Measurements from ENCODE around the gene BRD9. TPM values are rescaled to one million over a fixed set of nuclear protein-coding genes. Genes with fewer than 3 reads are reported as not detected.

BRD9 gene
- total and polyA plus RNA-seq, 2 of the 4 experiments (the other 2 are of a cell fraction): 22.0 to 43.4 TPM

- Histone ChIP-seq H2BK120ac (ENCODE audit: low read depth, low read length) (no peak overlapping the region), H2BK20ac (ENCODE audit: low read depth, low read length) (no peak overlapping the region), H3K27ac (ENCODE audit: insufficient read depth, low read length) (no peak overlapping the region), H3K9me1 (ENCODE audit: insufficient read depth, low read length) (no peaks in the 10 kb centered on the region; the same call in 1 of the 2 replicates), H2BK5ac (ENCODE audit: low read depth, low read length, poor library complexity, severe bottlenecking) (no peak overlapping the region), H4K8ac (ENCODE audit: low read depth in 2 of 2, low read length in 2 of 2) (no peak overlapping the region), H2AK5ac (ENCODE audit: low read depth, low read length) (no peak overlapping the region), H3K18ac (ENCODE audit: low read depth, low read length) (no peak overlapping the region), H4K5ac (ENCODE audit: low read depth, low read length) (no peak overlapping the region), H2BK15ac (ENCODE audit: low read depth, low read length) (no peak overlapping the region), H3K36me3 (ENCODE audit: control insufficient read depth, insufficient read depth, low read length) (peaks cover 11% of the 10 kb centered on the region), H3K56ac (ENCODE audit: extremely low read depth, insufficient read depth, low read length) (no peak overlapping the region), H2AFZ (replicated peaks; ENCODE audit: low read length, poor library complexity) (no peak overlapping the region), H3K4me1 (ENCODE audit: control insufficient read depth, insufficient read depth, low read length) (0 out of 2 replicates have a peak, but pooled peaks cover 3% of the 10 kb centered on the region), H3K9me3 (ENCODE audit: control insufficient read depth, insufficient read depth, low read length) (no peaks in the 10 kb centered on the region), H2AK9ac (replicated peaks; ENCODE audit: low read depth, low read length, poor library complexity) (peak overlapping the region; percentile 17), H3K9ac (ENCODE audit: low read depth, low read length) (no peak overlapping the region), H3K4me2 (ENCODE audit: low read depth, low read length) (no peak overlapping the region), H3K4ac (ENCODE audit: low read depth, low read length) (no peak overlapping the region), H3K27me3 (ENCODE audit: control insufficient read depth, insufficient read depth, low read length) (no peaks in the 10 kb centered on the region), H3K23ac (ENCODE audit: low read depth, low read length) (no peak overlapping the region), H4K20me1 (ENCODE audit: insufficient read depth, low read length) (no peaks in the 10 kb centered on the region), H3K4me3 (ENCODE audit: insufficient read depth, low read depth, low read length) (no peak overlapping the region), H3K14ac (replicated peaks; ENCODE audit: low read depth, low read length) (no peak overlapping the region), H4K91ac (ENCODE audit: insufficient read depth, low read depth, low read length) (no peak overlapping the region), H3K79me1 (ENCODE audit: low read depth in 1 of 2, low read length in 2 of 2) (peaks cover 5% of the 10 kb centered on the region in 2 experiments; a peak in 2 of 4 replicates)
- ATAC-seq (ENCODE audit: low read depth) (peak; percentile 41), DNase-seq (peak; percentile 20)
- whole genome bisulfite sequencing, 2 experiments (ENCODE audit: extremely low coverage in 2 of 2, insufficient read length in 1 of 2): no CpG with 5 or more reads among the region's 14 CpGs
- intact Hi-C loops (cut with micrococcal nuclease): no loop called here
- POLR2A ChIA-PET (ENCODE audit: unreplicated experiment): no interaction called here
- BruUV-seq (replicated peaks): no TSS peak
- in situ Hi-C loops (cut with MboI; ENCODE audit: low sequenced_read_pairs): no loop called here
- CTCF ChIA-PET: interaction anchor here (1.0 kb wide), 1 partner anchor 251 kb away, joined by 3 read pairs; no protein-coding TSS in a partner anchor
- dilution Hi-C loops (cut with HindIII; ENCODE audit: low sequenced_read_pairs, unreplicated experiment): no loop called here
- TF ChIP-seq BHLHE40 (IDR thresholded peaks at IDR 0.05; ENCODE audit: low read depth, low read length) (no peak), MAFK (IDR thresholded peaks at IDR 0.05; ENCODE audit: low read depth, low read length) (no peak), MXI1 (IDR thresholded peaks at IDR 0.05; ENCODE audit: borderline replicate concordance, low read depth, low read length) (no peak), POLR2A (IDR thresholded peaks at IDR 0.05; ENCODE audit: low read depth, low read length) (no peak), RCOR1 (IDR thresholded peaks at IDR 0.05; ENCODE audit: insufficient replicate concordance, low read length) (no peak), MAZ (IDR thresholded peaks at IDR 0.05; ENCODE audit: borderline replicate concordance, low read depth, low read length) (no peak), RFX5 (IDR thresholded peaks at IDR 0.05; ENCODE audit: low read depth, low read length) (no peak), NFE2L2 (IDR thresholded peaks at IDR 0.05; ENCODE audit: low read depth, low read length) (no peak), CHD1 (IDR thresholded peaks at IDR 0.05; ENCODE audit: low read depth, low read length) (no peak), SMC3 (IDR thresholded peaks at IDR 0.05; ENCODE audit: low read depth, low read length) (no peak), USF2 (IDR thresholded peaks at IDR 0.05; ENCODE audit: low read depth, low read length) (no peak), RAD21 (IDR thresholded peaks at IDR 0.05; ENCODE audit: low read length) (no peak), FOS (IDR thresholded peaks at IDR 0.05; ENCODE audit: low read depth, low read length) (no peak)
- TF ChIP-seq, protein P1, sequence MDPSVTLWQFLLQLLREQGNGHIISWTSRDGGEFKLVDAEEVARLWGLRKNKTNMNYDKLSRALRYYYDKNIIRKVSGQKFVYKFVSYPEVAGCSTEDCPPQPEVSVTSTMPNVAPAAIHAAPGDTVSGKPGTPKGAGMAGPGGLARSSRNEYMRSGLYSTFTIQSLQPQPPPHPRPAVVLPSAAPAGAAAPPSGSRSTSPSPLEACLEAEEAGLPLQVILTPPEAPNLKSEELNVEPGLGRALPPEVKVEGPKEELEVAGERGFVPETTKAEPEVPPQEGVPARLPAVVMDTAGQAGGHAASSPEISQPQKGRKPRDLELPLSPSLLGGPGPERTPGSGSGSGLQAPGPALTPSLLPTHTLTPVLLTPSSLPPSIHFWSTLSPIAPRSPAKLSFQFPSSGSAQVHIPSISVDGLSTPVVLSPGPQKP (IDR thresholded peaks at IDR 0.05; ENCODE audit: borderline replicate concordance, low read depth, low read length): no peak
- TF ChIP-seq, protein P2, sequence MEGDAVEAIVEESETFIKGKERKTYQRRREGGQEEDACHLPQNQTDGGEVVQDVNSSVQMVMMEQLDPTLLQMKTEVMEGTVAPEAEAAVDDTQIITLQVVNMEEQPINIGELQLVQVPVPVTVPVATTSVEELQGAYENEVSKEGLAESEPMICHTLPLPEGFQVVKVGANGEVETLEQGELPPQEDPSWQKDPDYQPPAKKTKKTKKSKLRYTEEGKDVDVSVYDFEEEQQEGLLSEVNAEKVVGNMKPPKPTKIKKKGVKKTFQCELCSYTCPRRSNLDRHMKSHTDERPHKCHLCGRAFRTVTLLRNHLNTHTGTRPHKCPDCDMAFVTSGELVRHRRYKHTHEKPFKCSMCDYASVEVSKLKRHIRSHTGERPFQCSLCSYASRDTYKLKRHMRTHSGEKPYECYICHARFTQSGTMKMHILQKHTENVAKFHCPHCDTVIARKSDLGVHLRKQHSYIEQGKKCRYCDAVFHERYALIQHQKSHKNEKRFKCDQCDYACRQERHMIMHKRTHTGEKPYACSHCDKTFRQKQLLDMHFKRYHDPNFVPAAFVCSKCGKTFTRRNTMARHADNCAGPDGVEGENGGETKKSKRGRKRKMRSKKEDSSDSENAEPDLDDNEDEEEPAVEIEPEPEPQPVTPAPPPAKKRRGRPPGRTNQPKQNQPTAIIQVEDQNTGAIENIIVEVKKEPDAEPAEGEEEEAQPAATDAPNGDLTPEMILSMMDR (conservative IDR thresholded peaks at IDR 0.05; ENCODE audit: low read depth, low read length): no peak
These were observed 24.1 kb upstream of the BRD9 start for GRCh38 chr5:916441-917293.

Data from IMR-90 (cell line).